Activated CD4-positive, alpha-beta memory T cell treated with anti-CD3 and anti-CD28 coated beads, Interleukin-2, amount 10 ng/mL, durations not matched to agents 7 days and 5 days (primary cell): Measurements from ENCODE around the gene FBXL19. TPM values are rescaled to one million over a fixed set of nuclear protein-coding genes. Genes with fewer than 3 reads are reported as not detected.

Experiments
- CTCF ChIA-PET: fragments of 350-600 bp; sonication (Branson Sonifier 250); formaldehyde crosslinking; loops from one replicate; lab custom pipeline; 2021; ENCODE audit warnings: antibody characterized with exemption, inconsistent platforms; lab: Charles Lee
- POLR2A ChIA-PET: fragments of 350-600 bp; sonication (Branson Sonifier 250); formaldehyde crosslinking; loops from one replicate; lab custom pipeline; 2021; ENCODE audit warnings: antibody characterized with exemption; lab: Charles Lee
- DNase-seq: peaks from one replicate; pipeline ENCODE4 v3.0.0-alpha.2; 2020
- H3K27ac Mint-ChIP-seq: one replicate; pipeline ENCODE4 v1.8.0; 2021; ENCODE audit warnings: mild to moderate bottlenecking, mixed read lengths
- H3K27me3 Mint-ChIP-seq: one replicate; pipeline ENCODE4 v1.8.0; 2021; ENCODE audit warnings: mixed read lengths
- H3K36me3 Mint-ChIP-seq: one replicate; pipeline ENCODE4 v1.8.0; 2021; ENCODE audit warnings: low read depth, mixed read lengths
- H3K4me1 Mint-ChIP-seq: one replicate; pipeline ENCODE4 v1.8.0; 2021; ENCODE audit warnings: mixed read lengths
- H3K4me3 Mint-ChIP-seq: one replicate; pipeline ENCODE4 v1.8.0; 2021; ENCODE audit warnings: mild to moderate bottlenecking, mixed read lengths
- H3K9me3 Mint-ChIP-seq: one replicate; pipeline ENCODE4 v1.8.0; 2021; ENCODE audit warnings: mixed read lengths
- total RNA-seq, 2 experiments: library from RNA; stranded (reverse); gene quantifications; one replicate each; pipeline ENCODE4 v1.2.3, GENCODE V29; 2021

FBXL19 gene
- total RNA-seq, 2 experiments from 2014 or later = 25.8 to 27.2 TPM

DNA sequence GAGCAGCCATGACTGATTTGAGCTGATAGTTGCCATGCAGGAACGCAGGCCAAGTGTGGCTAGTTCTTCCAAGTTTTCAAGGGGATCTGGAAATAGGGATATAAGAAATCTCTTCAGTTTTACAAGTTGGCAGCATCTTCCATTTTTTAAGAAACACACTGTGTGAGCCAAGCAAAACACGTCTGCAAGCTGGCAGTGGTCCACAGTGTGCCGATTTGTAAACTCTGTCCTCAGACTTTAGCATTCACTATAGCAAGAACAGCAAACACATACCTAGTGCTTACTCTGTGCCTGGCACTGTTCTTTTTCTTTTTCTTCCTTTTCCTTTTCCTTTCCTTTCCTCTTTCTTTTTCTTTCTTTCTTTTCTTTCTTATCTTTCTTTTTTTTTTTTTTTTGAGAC is 28.4 kb downstream of the FBXL19 start:
- peaks cover 36% of the 10 kb centered on the region for H3K4me1 Mint-ChIP-seq
- peaks cover 12% of the 10 kb centered on the region for H3K36me3 Mint-ChIP-seq
- ChIA-PET CTCF (interaction anchor here (1.1 to 3.5 kb wide), 2 partner anchors 11 to 107 kb away, joined by 3 to 32 read pairs; no protein-coding TSS in a partner anchor), POLR2A (no interaction called here)
- no peaks in the 10 kb centered on the region for H3K27me3 Mint-ChIP-seq
- no peak overlapping the region for H3K4me3 Mint-ChIP-seq
- no peak overlapping the region for H3K27ac Mint-ChIP-seq
- H3K9me3 Mint-ChIP-seq = no peaks in the 10 kb centered on the region
- no peak for DNase-seq

GRCh38 chr16:30953111-30953510 is 29.7 kb downstream of the FBXL19 start:
- Mint-ChIP-seq H3K36me3 (peaks cover 15% of the 10 kb centered on the region), H3K4me3 (no peak overlapping the region), H3K27ac (no peak overlapping the region), H3K27me3 (no peaks in the 10 kb centered on the region), H3K4me1 (peaks cover 44% of the 10 kb centered on the region), H3K9me3 (no peaks in the 10 kb centered on the region)
- CTCF ChIA-PET = interaction anchor here (1.2 to 4.3 kb wide), 10 partner anchors 9 to 916 kb away, joined by 3 to 40 read pairs (median 4); partner anchors contain the start of gene ARMC5
- POLR2A ChIA-PET = interaction anchor here (1.0 to 2.7 kb wide), 3 partner anchors 121 to 227 kb away, joined by 6 to 11 read pairs (median 7); partner anchors contain the start of genes FUS, ZNF646 and ZNF668
- DNase-seq = no peak

GRCh38 chr16:30953511-30954124 is 30.2 kb downstream of the FBXL19 start:
- H3K9me3 Mint-ChIP-seq = no peaks in the 10 kb centered on the region
- DNase-seq = peak; percentile 75
- H3K27me3 Mint-ChIP-seq = no peaks in the 10 kb centered on the region
- POLR2A ChIA-PET = interaction anchor here (1.0 to 2.7 kb wide), 4 partner anchors 120 to 226 kb away, joined by 3 to 11 read pairs (median 6); partner anchors contain the start of genes FUS, ZNF646 and ZNF668
- no peak overlapping the region for H3K27ac Mint-ChIP-seq
- CTCF ChIA-PET = interaction anchor here (0.8 to 4.3 kb wide), 17 partner anchors 8 to 916 kb away, joined by 3 to 40 read pairs (median 4); partner anchors contain the start of genes ARMC5, KAT8, STX4 and ZNF646
- no peak overlapping the region for H3K4me3 Mint-ChIP-seq
- H3K4me1 Mint-ChIP-seq = peaks cover 48% of the 10 kb centered on the region
- H3K36me3 Mint-ChIP-seq = peaks cover 15% of the 10 kb centered on the region

DNA sequence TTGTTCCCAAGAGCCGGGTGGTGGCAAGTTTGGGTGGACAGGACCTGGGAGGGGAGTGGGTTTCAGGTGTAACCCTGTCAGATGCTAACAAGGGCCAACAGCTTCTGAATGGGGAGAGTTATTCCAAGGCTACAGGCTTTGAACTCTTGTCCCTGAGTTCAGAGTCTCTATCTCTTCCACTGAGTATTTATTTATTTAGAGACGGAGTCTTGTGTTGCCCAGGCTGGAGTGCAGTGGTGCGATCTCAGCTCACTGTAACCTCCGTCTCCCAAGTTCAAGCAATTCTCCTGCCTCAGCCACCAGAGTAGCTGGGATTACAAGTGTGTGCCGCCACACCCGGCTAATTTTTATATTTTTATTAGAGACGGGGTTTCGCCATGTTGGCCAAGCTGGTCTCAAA is 31.6 kb downstream of the FBXL19 start:
- Mint-ChIP-seq H3K36me3 (peaks cover 21% of the 10 kb centered on the region), H3K4me1 (peaks cover 52% of the 10 kb centered on the region), H3K27me3 (no peaks in the 10 kb centered on the region), H3K4me3 (no peak overlapping the region), H3K27ac (no peak overlapping the region), H3K9me3 (no peaks in the 10 kb centered on the region)
- CTCF ChIA-PET = interaction anchor here (1.0 to 4.3 kb wide), 6 partner anchors 11 to 187 kb away, joined by 3 to 40 read pairs (median 6); partner anchors contain the start of genes KAT8, ZNF646 and ZNF668
- no peak for DNase-seq
- POLR2A ChIA-PET = interaction anchor here (2.7 kb wide), 1 partner anchor 187 kb away, joined by 7 read pairs; no protein-coding TSS in a partner anchor

DNA sequence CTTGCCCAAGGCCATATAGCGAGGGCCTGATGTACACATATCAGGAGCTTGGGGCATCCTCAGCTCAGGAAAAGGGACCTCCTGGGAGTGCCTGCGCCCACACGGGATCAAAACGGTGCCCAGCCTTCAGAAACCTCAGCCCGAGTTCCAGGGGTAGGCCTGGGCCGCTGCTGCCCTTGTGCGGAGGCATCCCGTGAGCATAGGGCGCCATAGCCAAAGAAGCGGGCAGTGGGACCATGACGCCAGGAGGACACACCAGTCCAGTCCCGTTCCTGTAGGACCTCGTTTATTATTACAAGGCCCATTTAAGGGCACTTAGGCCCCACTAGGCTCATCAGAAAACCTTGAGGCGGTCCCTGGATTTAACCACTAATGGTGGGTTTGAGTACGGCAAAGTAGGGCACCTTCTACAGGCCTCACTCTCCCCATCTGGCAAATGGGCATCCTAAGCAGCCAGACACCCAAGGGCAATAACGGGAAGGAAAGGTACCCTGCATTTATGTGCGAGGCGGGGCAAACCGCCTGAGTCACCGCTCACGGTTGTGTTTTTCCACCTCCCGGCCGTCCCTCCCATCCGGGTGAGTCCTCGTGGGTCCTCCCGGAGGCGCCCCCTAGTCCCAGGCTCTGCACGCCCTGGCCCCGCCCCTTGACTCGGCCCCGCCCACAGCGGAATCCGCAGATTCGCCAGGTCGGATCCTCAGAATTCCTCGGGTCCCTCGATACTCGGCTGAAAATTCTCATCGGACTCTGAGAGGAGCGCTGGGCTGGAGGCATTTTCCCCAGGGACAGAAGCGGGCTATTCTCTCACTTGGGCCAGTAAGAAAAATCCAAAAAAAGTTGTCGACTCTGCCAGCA is 33.5 kb downstream of the FBXL19 start:
- ChIA-PET CTCF (interaction anchor here (0.7 to 4.3 kb wide), 2 partner anchors 15 to 161 kb away, joined by 3 to 40 read pairs; partner anchors contain the start of gene KAT8), POLR2A (interaction anchor here (0.6 to 2.1 kb wide), 8 partner anchors 8 to 756 kb away, joined by 3 to 5 read pairs (median 4); partner anchors contain the start of genes FUS, ORAI3, ZNF646 and ZNF668)
- peak overlapping the region; percentile 99 for H3K27ac Mint-ChIP-seq
- no peaks in the 10 kb centered on the region for H3K27me3 Mint-ChIP-seq
- peaks cover 45% of the 10 kb centered on the region for H3K4me1 Mint-ChIP-seq
- peak; percentile 87 for DNase-seq
- H3K9me3 Mint-ChIP-seq = no peaks in the 10 kb centered on the region
- H3K4me3 Mint-ChIP-seq = peak overlapping the region; percentile 90
- peaks cover 32% of the 10 kb centered on the region for H3K36me3 Mint-ChIP-seq

GRCh38 chr16:30957456-30958174 is 34.2 kb downstream of the FBXL19 start, which contains the start of gene SETD1A:
Gene SETD1A (plus strand): TSS chr16:30957754. CDS start chr16:30958732, 978 bp downstream.
- Mint-ChIP-seq H3K27ac (peak within 1 kb of the TSS; percentile 99), H3K27me3 (no peaks in the 10 kb centered on the region), H3K4me1 (peaks cover 44% of the 10 kb centered on the region), H3K4me3 (peak within 1 kb of the TSS; percentile 90), H3K9me3 (no peaks in the 10 kb centered on the region), H3K36me3 (peaks cover 37% of the 10 kb centered on the region)
- POLR2A ChIA-PET = interaction anchor here (0.6 to 2.1 kb wide), 7 partner anchors 8 to 756 kb away, joined by 3 to 5 read pairs (median 4); partner anchors contain the start of genes FUS, ORAI3, ZNF646 and ZNF668
- CTCF ChIA-PET = interaction anchor here (0.7 to 1.3 kb wide), 2 partner anchors 160 to 184 kb away, joined by 3 to 4 read pairs; partner anchors contain the start of gene KAT8
- peak; percentile 97 for DNase-seq

DNA sequence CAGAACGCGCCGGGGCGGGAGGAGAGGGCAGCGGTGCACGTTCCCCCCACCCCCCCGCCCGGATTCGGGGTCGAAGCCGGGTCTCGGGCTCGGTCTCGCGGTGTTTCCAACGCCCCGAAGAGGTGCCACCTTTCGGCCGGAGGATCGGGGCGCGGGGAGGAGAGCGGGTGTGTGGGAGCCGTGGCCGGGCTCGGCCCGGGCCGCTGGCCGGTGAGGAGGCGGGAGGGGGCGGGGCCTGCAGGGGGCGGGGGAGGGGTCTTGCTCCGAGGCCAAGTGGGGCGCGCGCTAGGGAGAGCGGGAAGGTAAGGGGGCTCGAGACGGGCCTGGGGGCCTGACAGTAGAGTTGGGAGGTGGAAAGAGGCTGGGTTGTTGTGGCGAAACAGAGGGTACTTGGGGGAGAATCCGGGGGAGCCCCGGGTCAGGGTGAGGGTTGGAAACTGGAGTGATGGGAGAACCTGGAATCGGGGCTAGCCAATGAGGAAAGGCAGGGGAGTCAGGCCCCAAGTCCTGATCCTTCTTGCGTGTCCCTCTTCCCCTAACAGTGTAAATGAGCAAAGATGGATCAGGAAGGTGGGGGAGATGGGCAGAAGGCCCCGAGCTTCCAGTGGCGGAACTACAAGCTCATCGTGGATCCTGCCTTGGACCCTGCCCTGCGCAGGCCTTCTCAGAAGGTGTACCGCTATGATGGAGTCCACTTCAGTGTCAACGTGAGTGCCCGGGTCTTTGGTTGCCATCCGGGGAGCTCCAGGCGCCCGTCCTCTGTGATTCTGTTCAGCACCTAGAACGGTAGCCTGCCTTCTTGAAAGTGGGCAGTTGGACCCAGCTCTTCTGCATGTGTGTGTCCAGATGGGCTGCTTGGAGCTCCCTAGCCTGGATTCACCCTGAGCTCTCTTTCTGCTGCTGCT is 35.1 kb downstream of the FBXL19 start:
- Mint-ChIP-seq H3K27ac (peak overlapping the region; percentile 83), H3K36me3 (peaks cover 41% of the 10 kb centered on the region), H3K4me3 (peak overlapping the region; percentile 89), H3K27me3 (no peaks in the 10 kb centered on the region), H3K9me3 (no peaks in the 10 kb centered on the region), H3K4me1 (peaks cover 42% of the 10 kb centered on the region)
- CTCF ChIA-PET = interaction anchor here (0.7 to 1.3 kb wide), 4 partner anchors 14 to 183 kb away, joined by 3 to 4 read pairs (median 4); no protein-coding TSS in a partner anchor
- DNase-seq = no peak
- POLR2A ChIA-PET = interaction anchor here (1.0 to 2.1 kb wide), 6 partner anchors 9 to 222 kb away, joined by 4 to 5 read pairs (median 4); partner anchors contain the start of genes FUS, ZNF646 and ZNF668

- peaks cover 59% of the 10 kb centered on the region for H3K36me3 Mint-ChIP-seq
- ChIA-PET CTCF (interaction anchor here (0.6 to 1.2 kb wide), 2 partner anchors 7 to 195 kb away, joined by 3 read pairs; no protein-coding TSS in a partner anchor), POLR2A (no interaction called here)
These were observed 38.0 kb downstream of the FBXL19 start for GRCh38 chr16:30961384-30961783.

DNA sequence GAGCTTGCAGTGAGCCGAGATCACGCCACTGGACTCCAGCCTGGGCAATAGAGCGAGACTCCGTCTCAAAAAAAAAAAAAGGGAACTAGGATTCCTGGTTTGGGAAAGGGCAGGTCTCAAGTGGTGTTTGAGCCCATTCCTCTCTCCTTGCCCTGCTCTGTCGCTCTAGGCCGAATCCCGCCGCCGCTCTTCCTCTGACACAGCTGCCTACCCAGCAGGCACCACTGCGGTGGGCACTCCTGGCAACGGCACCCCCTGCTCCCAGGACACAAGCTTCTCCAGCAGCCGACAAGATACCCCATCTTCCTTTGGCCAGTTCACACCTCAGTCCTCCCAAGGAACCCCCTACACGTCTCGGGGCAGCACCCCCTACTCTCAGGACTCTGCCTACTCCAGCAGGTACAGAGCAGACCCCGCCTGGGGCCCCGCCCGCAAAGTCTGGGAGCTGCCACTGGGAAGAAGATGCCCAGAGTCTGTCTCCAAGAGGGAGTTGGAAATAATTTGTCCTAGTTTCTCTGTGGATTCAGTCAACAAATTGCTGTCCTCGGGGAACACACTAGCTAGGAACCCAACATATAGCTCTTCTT is 40.6 kb downstream of the FBXL19 start:
- ChIA-PET POLR2A (interaction anchor here (0.6 kb wide), 1 partner anchor 473 kb away, joined by 3 read pairs; no protein-coding TSS in a partner anchor), CTCF (interaction anchor here (1.3 kb wide), 1 partner anchor 22 kb away, joined by 3 read pairs; no protein-coding TSS in a partner anchor)
- Mint-ChIP-seq H3K4me1 (peaks cover 15% of the 10 kb centered on the region), H3K36me3 (peaks cover 71% of the 10 kb centered on the region), H3K4me3 (no peak overlapping the region), H3K27me3 (no peaks in the 10 kb centered on the region), H3K9me3 (no peaks in the 10 kb centered on the region), H3K27ac (no peak overlapping the region)
- no peak for DNase-seq

More at GRCh38 chr16:30961384-30961783, 38.0 kb downstream of the FBXL19 start:
- Mint-ChIP-seq H3K27ac (no peak overlapping the region), H3K4me1 (peaks cover 34% of the 10 kb centered on the region), H3K9me3 (no peaks in the 10 kb centered on the region), H3K27me3 (no peaks in the 10 kb centered on the region), H3K4me3 (no peak overlapping the region)
- DNase-seq = no peak

DNA sequence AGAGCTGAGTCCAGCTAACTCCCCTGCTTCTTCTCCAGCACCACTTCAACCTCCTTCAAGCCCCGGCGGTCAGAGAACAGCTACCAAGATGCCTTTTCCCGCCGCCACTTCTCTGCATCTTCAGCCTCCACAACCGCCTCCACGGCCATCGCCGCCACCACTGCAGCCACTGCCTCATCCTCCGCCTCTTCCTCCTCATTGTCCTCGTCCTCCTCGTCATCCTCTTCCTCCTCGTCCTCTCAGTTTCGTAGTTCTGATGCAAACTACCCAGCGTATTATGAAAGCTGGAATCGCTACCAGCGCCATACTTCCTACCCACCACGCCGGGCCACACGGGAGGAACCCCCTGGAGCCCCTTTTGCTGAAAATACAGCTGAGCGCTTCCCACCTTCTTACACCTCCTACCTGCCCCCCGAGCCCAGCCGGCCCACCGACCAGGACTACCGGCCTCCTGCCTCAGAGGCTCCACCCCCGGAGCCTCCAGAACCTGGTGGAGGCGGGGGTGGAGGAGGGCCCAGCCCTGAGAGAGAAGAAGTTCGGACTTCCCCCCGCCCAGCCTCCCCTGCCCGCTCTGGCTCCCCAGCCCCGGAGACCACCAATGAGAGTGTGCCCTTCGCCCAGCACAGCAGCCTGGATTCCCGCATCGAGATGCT is 41.3 kb downstream of the FBXL19 start:
- Mint-ChIP-seq H3K36me3 (peaks cover 70% of the 10 kb centered on the region), H3K4me1 (peaks cover 8% of the 10 kb centered on the region), H3K4me3 (no peak overlapping the region), H3K27me3 (no peaks in the 10 kb centered on the region), H3K9me3 (no peaks in the 10 kb centered on the region), H3K27ac (no peak overlapping the region)
- ChIA-PET POLR2A (no interaction called here), CTCF (interaction anchor here (1.3 kb wide), 1 partner anchor 22 kb away, joined by 3 read pairs; no protein-coding TSS in a partner anchor)
- DNase-seq = no peak
